ENCODE data around the gene SHOC1. TPM values are rescaled to one million over a fixed set of nuclear protein-coding genes. Genes with fewer than 3 reads are reported as not detected.
"Not testable (repeated sequence)": the region's sequence is repeated elsewhere in the genome, so short reads cannot be mapped to it uniquely, and the experiment has no call there.

Gene SHOC1
- total RNA-seq, result not detected

GRCh38 chr9:111794835-111795556 lies at the start of gene SHOC1:
Gene SHOC1, minus strand, starts transcription at chr9:111794937. Its CDS starts 3,519 bp downstream, at chr9:111791418.
- no peak for DNase-seq (ENCODE audit: low read depth in 2 of 3, low spot score in 2 of 3)

DNA sequence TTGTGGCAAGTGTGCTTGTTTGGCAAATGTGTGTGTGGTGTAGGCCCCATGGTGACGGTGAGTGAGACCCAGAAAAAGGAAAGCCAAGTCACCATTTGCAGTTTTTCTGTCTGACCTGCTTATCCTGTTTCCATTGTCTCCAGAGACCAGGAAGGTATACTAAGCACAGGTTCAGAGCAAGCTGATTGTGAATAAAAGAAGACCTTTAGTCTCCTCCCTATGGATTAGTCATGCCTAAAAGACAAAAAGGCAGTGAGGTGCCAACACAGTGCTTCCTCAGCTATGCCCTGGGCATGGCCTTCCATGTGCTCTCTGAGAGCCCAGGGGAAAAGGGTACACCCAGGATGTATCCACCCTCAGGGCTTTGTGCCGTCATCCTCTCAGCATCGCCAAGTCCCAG lies 49.2 kb upstream of the SHOC1 start:
- no peak for DNase-seq (ENCODE audit: low read depth in 2 of 3, low spot score in 2 of 3)

- no peak for DNase-seq (ENCODE audit: low read depth in 2 of 3, low spot score in 2 of 3)
These were observed 47.6 kb upstream of the SHOC1 start for GRCh38 chr9:111842313-111842712.

DNA sequence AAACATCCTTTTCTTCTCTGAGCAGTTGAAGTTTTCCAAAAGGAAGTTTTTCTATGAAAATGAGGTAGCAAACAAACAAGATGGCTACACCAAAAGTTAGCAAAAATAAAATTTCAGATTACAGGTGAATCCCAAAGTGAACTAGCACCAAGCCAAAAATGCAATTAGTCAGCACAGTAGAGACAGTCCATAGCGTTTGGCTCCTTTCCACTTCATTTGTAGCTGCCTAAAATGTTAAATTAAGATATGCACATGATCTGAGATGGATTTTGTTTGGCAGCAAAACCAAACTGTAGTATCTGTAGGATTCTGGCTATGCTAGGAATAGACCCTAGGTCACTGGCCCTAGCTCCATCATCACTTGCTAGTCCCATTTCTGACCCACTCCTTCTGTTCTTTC lies 45.7 kb upstream of the SHOC1 start:
- DNase-seq (ENCODE audit: low read depth in 2 of 3, low spot score in 2 of 3), result no peak

DNA sequence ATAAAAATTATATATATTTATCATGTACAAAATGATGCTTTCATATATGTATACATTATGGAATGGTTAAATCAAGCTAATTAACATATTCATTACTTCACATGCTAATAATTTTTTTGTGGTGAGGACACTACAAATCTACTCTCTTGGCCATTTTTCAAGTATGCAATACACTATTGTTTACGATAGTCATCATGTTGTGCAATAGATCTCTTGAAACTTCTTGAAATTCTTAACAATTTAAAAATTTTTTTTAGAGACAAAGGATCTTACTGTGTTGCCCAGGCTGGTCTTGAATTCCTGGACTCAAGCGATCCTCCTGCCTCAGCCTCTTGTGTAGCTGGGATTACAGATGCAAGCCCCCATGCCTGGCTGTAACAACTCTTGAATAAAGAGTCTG lies 45.2 kb upstream of the SHOC1 start:
- DNase-seq (ENCODE audit: low read depth in 2 of 3, low spot score in 2 of 3), result no peak

DNA sequence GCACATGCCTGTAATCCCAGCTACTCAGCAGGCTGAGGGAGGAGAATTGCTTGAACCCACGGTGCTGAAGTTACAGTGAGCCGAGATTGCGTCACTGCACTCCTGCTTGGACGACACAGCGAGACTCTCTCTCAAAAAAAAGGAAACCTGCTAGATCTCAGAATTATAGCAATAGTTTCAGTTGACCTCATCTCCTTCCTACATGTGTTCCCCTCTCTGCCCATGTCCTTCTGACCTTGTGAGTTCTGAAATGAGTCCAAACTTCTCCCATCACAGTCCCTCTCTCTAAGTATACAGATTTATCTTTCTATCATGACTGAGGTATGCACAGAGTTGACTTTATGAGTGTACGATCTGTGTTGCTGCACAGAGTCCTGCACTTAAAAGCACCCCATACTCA lies 44.6 kb upstream of the SHOC1 start:
- DNase-seq (ENCODE audit: low read depth in 2 of 3, low spot score in 2 of 3), result no peak

GRCh38 chr9:111838439-111838838 lies 43.7 kb upstream of the SHOC1 start:
- DNase-seq (ENCODE audit: low read depth in 2 of 3, low spot score in 2 of 3), result peak in 1 of 3 donors; percentile 3

DNA sequence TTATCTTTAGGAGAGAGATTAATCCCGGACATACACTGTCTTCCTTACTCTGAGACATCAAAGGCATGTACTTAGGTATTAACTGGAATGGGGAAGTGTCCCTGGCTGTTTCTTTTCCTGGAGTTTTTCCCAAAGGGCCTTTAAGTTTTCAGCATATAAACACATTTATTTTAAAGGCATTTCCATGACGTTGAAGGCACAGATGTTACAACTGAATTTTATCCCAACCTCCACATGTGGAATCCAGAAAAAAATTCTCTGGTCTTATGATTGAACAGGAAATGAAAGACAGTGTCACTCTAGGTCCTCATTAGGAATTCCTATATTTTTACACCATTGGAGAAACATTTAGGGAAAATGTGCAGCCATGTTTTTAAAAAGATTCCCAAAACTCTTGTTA lies 41.6 kb upstream of the SHOC1 start:
- DNase-seq (ENCODE audit: low read depth in 2 of 3, low spot score in 2 of 3), result no peak

DNA sequence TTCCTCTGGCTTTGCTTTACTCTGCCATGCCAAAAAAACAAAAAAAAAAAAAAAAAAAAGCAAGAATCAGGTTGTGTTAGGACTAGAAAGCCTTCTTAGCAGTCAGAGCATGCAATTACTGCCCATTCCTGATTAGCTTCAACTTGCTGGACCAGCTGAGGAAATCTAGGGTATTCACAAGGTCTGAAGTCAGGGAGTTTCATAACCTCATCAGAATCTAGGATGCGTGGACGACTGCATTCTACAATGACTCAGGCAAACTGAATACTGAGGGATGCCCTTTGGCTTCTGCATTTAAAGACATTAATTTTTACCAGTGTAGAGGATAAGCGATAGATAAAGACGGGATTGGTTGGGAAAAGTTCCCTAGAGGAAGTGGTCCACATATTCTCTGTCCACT lies 39.2 kb upstream of the SHOC1 start:
- no peak for DNase-seq (ENCODE audit: low read depth in 2 of 3, low spot score in 2 of 3)

DNA sequence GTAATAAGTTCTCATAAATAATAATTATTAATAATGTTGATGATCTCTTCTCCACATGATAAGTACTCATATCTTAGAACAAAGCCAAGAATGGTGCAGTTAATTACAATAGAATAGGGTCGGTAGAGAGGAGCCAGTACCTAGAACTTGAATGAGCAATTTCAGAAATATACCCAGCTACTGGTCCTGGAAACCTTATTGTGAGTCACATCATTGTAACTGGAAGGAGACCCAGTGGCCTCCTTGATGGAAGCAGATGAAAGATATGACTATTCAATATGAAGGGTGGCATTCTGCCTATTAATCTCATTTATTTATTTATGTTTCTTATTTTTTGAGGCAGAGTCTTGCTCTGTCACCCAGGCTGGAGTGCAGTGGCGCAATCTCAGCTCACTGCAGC lies 37.7 kb upstream of the SHOC1 start:
- DNase-seq (ENCODE audit: low read depth in 2 of 3, low spot score in 2 of 3), result no peak

- no peak for DNase-seq (ENCODE audit: low read depth in 2 of 3, low spot score in 2 of 3)
These were observed 36.8 kb upstream of the SHOC1 start for GRCh38 chr9:111831371-111832108.

- peak in 2 of 3 donors; percentile 4 to 28 for DNase-seq (ENCODE audit: low read depth in 2 of 3, low spot score in 2 of 3)
These were observed 33.5 kb upstream of the SHOC1 start for GRCh38 chr9:111828193-111828592.

DNA sequence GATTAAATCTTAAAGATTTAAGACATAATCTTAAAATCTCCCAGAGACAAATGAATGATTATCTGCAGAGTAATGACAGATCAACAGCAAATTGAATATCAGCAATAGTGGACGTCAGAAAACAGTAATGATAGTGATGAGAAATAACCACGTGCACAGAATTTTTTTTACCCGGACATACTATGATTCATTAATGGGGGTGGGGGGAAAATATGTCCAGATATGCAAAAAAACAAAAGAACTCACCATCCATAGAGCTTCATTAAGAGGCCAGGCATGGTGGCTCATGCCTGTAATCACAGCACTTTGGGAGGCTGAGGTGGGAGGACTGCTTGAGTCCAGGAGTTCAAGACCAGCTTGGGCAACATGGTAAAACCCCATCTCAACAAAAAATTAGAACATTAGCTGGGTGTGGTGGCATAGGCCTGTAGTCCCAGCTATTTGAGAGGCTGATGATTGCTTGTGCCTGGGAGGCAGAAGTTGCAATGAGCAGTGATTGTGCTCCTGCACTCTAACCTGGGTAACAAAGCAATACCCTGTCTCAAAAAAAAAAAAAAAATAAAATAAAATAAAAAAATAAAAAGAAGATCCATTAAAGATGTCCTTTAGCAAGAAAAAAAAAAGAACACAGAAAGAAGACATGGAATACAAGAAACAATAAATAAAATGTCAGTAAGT lies 30.9 kb upstream of the SHOC1 start:
- no peak for DNase-seq (ENCODE audit: low read depth in 2 of 3, low spot score in 2 of 3)

DNA sequence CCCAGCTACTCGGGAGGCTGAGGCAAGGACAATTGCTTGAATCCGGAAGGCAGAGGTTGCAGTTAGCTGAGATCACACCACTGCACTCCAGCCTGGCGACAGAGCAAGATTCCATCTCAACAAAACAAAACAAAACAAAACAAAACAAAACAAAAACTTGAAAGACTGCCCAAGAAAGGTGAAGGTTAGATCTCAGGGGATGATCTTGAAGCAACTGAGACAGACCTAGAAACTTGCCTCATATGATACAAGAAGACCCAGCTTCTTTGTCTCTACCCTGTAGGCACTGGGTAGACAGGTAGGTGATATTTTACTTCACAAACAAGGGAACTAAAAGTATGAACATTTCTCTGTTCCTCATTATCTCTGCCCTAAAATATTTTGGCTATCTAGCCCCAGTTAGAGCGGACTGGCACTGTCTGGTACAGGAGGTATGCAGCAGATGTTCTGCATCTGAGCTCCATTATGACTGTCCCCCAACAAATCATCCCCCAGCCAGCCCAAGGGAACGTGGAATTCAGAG lies 26.3 kb upstream of the SHOC1 start:
- no peak for DNase-seq (ENCODE audit: low read depth in 2 of 3, low spot score in 2 of 3)

DNA sequence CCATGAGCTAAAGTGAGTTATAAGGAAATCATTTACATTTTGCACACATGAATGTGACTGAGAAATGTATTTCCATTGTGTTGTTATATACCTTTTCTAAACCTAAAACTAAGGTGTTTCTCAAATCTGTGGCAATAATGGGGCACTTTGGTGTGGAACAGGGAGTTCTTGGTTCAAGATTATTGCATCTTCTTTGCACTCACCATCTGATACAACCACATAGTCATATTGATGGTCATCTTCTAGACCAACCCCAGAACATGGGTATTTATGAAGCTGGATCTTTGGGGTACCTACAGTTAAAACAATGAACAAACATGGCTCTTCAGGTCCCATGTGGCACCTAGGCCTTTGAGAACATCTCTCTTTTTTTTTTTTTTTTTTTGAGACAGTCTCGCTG lies 24.6 kb upstream of the SHOC1 start:
- no peak for DNase-seq (ENCODE audit: low read depth in 2 of 3, low spot score in 2 of 3)

- no peak for DNase-seq (ENCODE audit: low read depth in 2 of 3, low spot score in 2 of 3)
These were observed 20.7 kb upstream of the SHOC1 start for GRCh38 chr9:111815285-111816070.

DNA sequence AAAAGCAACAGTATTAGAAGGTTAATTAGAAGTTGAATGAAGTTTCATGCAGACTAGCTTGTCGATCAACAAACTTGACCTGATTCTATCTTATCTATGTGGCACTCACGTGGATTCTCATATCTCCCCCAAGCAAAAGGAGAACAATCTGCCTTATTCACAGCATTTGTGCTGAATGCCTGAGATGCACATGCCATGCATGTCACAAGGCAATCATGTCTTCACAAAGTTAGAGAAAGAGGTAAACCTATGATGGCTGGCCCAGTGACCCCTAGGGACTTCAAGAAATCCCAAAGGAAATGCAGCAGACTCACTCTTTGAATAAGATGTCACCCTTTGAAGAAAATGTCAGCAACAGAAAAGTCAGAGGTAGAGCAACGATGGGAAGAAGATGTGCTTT lies 17.6 kb upstream of the SHOC1 start:
- no peak for DNase-seq (ENCODE audit: low read depth in 2 of 3, low spot score in 2 of 3)

GRCh38 chr9:111810908-111811307 lies 16.2 kb upstream of the SHOC1 start:
- DNase-seq (ENCODE audit: low read depth in 2 of 3, low spot score in 2 of 3), result no peak

- DNase-seq (ENCODE audit: low read depth in 2 of 3, low spot score in 2 of 3), result not testable (repeated sequence)
These were observed 15.7 kb upstream of the SHOC1 start for GRCh38 chr9:111810415-111810814.

- DNase-seq (ENCODE audit: low read depth in 2 of 3, low spot score in 2 of 3), result no peak
These were observed 12.5 kb upstream of the SHOC1 start for GRCh38 chr9:111807197-111807596.

- DNase-seq (ENCODE audit: low read depth in 2 of 3, low spot score in 2 of 3), result no peak
These were observed 11.5 kb upstream of the SHOC1 start for GRCh38 chr9:111806259-111806658.

All from hematopoietic multipotent progenitor cell (in vitro differentiated cells).